Adipocyte (in vitro differentiated cells): ENCODE measurements around the gene CCSAP.

ENCODE experiments used
- DNase-seq: peaks from one replicate; pipeline ENCODE4 v3.0.0-alpha.2; 2015; ENCODE audit warnings: low read depth
- H3K27me3 ChIP-seq: replicated peaks from 2 replicates; pipeline ENCODE4 v1.7.0; 2013; ENCODE audit warnings: mild to moderate bottlenecking, low read length, moderate library complexity; ENCODE audit not compliant: control insufficient read depth, insufficient read depth
- H3K36me3 ChIP-seq: 2 replicates; pipeline ENCODE4 v1.7.0; 2013; ENCODE audit warnings: low read length, mild to moderate bottlenecking, moderate library complexity; ENCODE audit not compliant: control insufficient read depth, insufficient read depth, severe bottlenecking
- H3K4me1 ChIP-seq: 2 replicates; pipeline ENCODE4 v1.7.0; 2013; ENCODE audit warnings: mild to moderate bottlenecking, low read length, moderate library complexity; ENCODE audit not compliant: control insufficient read depth, insufficient read depth
- H3K4me3 ChIP-seq: 2 replicates; pipeline ENCODE4 v1.7.0; 2013; ENCODE audit warnings: mild to moderate bottlenecking, low read length, moderate library complexity
- H3K9ac ChIP-seq: 2 replicates; pipeline ENCODE4 v1.7.0; 2013; ENCODE audit warnings: mild to moderate bottlenecking, low read length, moderate library complexity
- H3K9me3 ChIP-seq: 2 replicates; pipeline ENCODE4 v1.7.0; 2013; ENCODE audit warnings: mild to moderate bottlenecking, low read length, moderate library complexity; ENCODE audit not compliant: control insufficient read depth

CCSAP gene

DNA sequence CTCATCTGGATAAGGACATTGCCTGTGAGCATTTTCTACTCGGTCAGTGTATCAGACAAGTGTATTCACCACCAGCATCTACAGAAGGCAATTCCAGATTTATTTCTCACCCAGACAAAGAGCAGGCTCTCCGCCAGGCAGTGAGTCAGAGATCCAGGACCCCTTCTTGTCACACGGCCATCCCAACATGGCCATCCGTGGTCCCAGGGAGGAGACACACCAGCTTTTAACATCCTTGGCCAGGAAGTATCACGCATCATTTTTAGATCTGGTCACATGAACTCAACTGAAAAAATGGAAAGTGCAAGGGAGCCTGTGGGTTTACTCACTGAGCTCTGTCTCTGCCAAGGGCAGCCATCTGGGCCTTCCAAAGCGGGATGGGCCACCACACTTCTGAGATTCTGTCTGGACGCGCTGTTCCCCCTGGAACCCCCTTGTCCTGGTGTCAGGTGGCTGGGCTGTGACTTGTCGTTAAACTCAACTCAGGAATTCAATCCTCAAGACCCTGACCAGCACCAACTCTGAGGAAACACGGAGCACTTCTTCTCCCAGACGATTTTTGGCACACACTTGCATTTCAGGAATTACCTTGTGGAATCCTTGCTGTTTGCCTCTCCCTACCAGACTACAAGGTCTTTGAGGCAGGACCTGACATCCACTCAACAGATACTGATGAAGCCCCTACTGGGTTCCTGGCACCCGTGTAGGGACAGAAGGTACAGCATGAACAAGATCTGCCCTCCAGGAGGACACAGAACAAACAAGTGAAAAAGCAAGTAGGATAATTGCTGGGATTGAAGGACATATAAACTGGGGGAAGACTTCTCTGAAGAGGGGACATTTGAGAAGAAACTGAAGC, 21.6 kb upstream of the CCSAP start:
- Histone ChIP-seq H3K27me3 (peaks cover 25% of the 10 kb centered on the region), H3K9ac (no peak overlapping the region), H3K4me1 (no peaks in the 10 kb centered on the region), H3K36me3 (no peaks in the 10 kb centered on the region), H3K9me3 (no peaks in the 10 kb centered on the region), H3K4me3 (no peak overlapping the region)
- no peak for DNase-seq

DNA sequence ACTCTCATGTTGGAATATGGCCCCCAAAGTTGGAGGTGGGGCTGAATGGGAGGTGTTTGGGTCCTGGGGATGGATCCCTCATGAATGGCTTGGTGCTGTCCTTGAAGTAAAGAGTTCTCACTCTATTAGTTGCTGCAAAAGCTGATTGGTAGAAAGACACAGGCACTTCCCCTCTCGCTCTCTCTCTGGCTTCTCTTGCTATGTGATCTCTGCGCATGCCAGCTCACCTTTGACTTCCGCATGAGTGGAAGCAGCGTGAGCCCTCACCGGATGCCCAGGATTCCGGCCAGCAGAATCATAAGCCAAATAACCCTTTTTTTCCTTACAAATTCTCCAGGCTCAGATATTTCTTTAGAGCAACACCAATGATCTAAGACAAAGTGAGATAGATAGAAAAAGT, 20.9 kb upstream of the CCSAP start:
- H3K9ac ChIP-seq = no peak overlapping the region
- H3K4me1 ChIP-seq = no peaks in the 10 kb centered on the region
- H3K4me3 ChIP-seq = no peak overlapping the region
- no peak for DNase-seq
- H3K27me3 ChIP-seq = peaks cover 25% of the 10 kb centered on the region
- no peaks in the 10 kb centered on the region for H3K36me3 ChIP-seq
- peaks cover 3% of the 10 kb centered on the region for H3K9me3 ChIP-seq

DNA sequence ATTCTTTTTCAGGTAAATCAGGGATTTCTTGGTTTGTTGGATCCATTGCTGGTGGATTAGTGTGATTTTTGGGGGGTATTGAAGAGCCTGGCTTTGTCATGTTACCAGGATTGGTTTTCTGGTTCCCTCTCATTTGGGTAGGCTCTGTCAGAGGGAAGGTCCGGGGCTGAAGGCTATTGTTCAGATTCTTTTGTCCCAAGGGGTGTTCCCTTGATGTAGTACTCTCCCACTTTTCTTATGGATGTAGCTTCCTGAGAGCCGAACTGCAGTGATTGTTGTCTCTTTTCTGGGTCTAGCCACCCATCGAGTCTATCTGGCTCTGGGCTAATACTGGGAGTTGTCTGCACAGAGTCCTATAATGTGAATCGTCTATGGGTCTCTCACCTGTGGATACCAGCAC, 17.6 kb upstream of the CCSAP start:
- no peak overlapping the region for H3K9ac ChIP-seq
- no peak for DNase-seq
- peaks cover 11% of the 10 kb centered on the region for H3K9me3 ChIP-seq
- H3K36me3 ChIP-seq = no peaks in the 10 kb centered on the region
- H3K27me3 ChIP-seq = peaks cover 25% of the 10 kb centered on the region
- no peaks in the 10 kb centered on the region for H3K4me1 ChIP-seq
- no peak overlapping the region for H3K4me3 ChIP-seq

DNA sequence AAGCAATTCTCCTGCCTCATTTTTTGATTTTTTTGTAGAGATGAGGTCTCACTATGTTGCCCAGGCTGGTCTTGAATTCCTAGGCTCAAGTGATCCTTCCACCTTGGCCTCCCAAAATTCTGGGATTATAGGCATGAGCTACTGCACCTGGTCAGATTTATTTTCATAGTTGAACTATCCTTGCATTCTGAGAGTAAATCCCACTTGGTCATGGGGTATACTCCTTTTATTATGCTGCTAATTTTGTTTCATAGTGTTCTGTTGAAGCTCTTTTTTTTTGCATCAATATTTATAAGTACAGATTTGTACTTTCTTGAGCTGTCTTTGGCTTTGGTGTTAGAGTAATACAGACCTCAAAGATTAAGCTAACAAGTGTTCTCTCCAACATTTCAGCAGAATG, 12.8 kb upstream of the CCSAP start:
- Histone ChIP-seq H3K9me3 (peaks cover 33% of the 10 kb centered on the region), H3K36me3 (no peaks in the 10 kb centered on the region), H3K9ac (no peak overlapping the region), H3K4me3 (no peak overlapping the region), H3K27me3 (peaks cover 22% of the 10 kb centered on the region), H3K4me1 (no peaks in the 10 kb centered on the region)
- no peak for DNase-seq

DNA sequence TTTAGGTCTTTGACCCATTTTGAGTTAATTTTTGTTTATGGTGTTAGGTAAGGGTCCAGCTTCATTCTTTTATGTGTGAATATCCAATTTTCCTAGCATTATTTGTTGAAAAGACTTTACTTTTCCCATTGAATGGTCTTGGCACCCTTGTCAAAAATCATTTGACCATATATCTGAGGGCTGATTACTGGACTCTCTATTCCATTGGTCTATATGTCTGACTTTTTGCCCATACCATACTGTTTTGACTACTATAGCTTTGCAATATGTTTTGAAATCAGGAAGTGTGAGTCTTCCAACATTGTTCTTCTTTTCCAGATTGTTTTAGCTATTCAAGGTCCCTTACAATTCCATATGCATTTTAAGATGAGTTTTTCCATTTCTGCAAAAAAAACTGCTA, 11.4 kb upstream of the CCSAP start:
- H3K4me1 ChIP-seq = no peaks in the 10 kb centered on the region
- no peaks in the 10 kb centered on the region for H3K36me3 ChIP-seq
- no peak overlapping the region for H3K9ac ChIP-seq
- H3K9me3 ChIP-seq = peaks cover 32% of the 10 kb centered on the region
- no peak for DNase-seq
- H3K27me3 ChIP-seq = peaks cover 22% of the 10 kb centered on the region
- H3K4me3 ChIP-seq = no peak overlapping the region

DNA sequence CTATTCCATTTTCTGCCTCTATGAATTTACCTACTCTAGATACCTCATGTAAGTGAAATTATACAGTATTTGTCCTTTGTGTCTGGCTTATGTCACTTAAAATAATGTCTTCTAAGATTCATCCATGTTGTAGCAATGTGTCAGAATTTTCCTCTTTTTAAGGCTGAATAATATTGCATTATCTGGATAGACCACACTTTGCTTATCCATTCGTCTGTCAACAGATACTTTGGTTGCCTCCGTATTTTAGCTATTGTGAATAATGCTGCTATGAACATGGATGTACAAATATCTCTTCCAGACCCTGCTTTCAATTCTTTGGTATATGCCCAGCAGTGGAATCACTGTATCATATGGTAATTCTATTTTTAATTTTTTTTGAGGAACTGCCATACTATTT, 10.1 kb upstream of the CCSAP start:
- Histone ChIP-seq H3K9me3 (peaks cover 30% of the 10 kb centered on the region), H3K9ac (no peak overlapping the region), H3K4me1 (no peaks in the 10 kb centered on the region), H3K4me3 (no peak overlapping the region), H3K27me3 (peaks cover 26% of the 10 kb centered on the region), H3K36me3 (no peaks in the 10 kb centered on the region)
- no peak for DNase-seq

DNA sequence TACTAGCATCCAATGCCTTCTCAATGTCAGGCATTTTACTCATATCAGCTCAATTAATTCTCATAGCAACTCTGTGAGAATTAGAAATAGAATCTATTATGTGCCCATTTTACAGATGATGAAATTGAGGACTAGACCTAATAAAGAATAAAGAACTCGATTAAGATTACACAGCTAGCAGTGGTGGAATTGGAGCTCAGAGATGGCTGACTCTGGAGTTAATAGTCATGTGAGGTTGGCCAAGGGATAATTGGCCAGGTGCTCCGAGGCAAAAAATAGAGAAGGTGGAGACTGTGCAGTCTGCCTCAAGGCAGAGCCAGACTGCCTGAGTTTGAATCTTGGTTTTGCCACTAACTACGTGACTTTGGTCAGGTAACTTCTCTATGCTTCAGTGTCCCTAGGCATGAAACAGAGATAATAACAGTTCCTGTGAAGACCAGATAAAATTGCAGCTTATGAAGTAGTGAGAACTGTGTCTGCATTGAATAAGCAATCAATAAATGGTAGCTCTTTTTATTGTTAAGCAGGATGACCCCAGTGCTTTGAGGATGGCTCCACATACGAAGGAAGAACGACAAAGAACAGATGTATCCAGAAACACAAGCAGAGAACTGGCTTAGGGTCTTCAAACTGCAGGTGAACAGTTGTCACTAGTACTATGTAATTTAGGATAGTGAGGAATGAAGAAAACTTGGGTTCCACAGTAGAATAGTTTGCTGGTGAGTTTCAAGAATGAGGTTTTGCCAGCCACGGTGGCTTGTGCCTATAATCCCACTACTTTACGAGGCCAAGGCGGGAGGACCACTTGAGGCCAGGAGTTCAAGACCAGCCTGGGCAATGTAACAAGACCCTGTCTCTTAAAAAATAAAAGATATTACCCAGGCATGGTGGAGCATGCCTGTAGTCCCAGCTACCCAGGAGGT, 6.9 kb upstream of the CCSAP start:
- Histone ChIP-seq H3K36me3 (no peaks in the 10 kb centered on the region), H3K27me3 (peaks cover 41% of the 10 kb centered on the region), H3K9me3 (peaks cover 15% of the 10 kb centered on the region), H3K4me1 (no peaks in the 10 kb centered on the region), H3K9ac (no peak overlapping the region), H3K4me3 (no peak overlapping the region)
- no peak for DNase-seq

DNA sequence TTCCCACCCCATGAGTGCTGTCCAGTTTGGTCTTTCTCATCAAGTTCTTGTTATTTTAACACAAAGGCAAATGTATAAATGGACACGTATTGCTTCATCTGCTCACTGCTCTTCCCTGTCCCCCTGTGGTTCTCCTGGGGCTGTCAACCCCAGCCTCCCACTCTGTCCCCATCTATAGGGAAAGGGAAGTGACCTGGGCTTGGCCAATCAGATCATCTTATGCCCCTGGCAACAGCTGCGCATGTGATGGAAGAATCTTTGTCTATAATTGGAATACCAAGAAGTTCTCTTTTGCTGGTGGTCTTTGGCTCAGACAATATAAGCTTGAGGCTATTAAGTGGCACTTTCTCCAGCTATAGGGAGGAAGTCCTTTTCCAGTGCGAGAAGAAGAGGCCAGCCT, 4.7 kb upstream of the CCSAP start:
- Histone ChIP-seq H3K27me3 (peaks cover 32% of the 10 kb centered on the region), H3K4me1 (peaks cover 5% of the 10 kb centered on the region), H3K9me3 (no peaks in the 10 kb centered on the region), H3K9ac (no peak overlapping the region), H3K36me3 (no peaks in the 10 kb centered on the region), H3K4me3 (no peak overlapping the region)
- DNase-seq = no peak

GRCh38 chr1:229344937-229345684, 2.3 kb upstream of the CCSAP start:
- DNase-seq = peak; percentile 9
- Histone ChIP-seq H3K9me3 (no peaks in the 10 kb centered on the region), H3K4me3 (no peak overlapping the region), H3K9ac (no peak overlapping the region), H3K4me1 (peaks cover 11% of the 10 kb centered on the region), H3K36me3 (no peaks in the 10 kb centered on the region), H3K27me3 (peaks cover 27% of the 10 kb centered on the region)

DNA sequence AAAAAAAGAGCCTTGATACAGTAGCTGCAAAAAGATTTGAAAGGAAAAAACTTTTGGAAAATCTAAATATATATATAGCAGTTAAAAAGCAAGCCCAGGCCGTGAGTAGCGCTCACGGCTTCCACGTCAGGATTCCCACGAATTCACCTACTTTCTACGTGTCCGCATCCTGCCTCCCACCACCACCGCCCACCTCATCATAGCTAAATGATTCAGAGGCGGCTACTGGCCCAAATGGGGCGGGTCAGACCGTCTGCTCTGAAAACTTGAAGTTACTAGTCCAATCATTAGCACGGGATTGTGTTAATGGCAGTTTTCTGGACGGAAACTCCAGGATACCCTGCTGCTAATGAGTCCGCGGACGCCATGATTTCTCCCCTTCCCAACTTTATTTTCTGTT, 1.3 kb upstream of the CCSAP start:
- H3K9me3 ChIP-seq = no peaks in the 10 kb centered on the region
- no peak overlapping the region for H3K4me3 ChIP-seq
- H3K9ac ChIP-seq = no peak overlapping the region
- peaks cover 16% of the 10 kb centered on the region for H3K4me1 ChIP-seq
- no peaks in the 10 kb centered on the region for H3K36me3 ChIP-seq
- H3K27me3 ChIP-seq = peaks cover 20% of the 10 kb centered on the region
- DNase-seq = no peak
